ENCODE measurements around the gene NRXN3.

- no peak for TF ChIP-seq CTCF (IDR thresholded peaks at IDR 0.05)
- no peak for TF ChIP-seq POLR2A (IDR thresholded peaks at IDR 0.05)
Observed at GRCh38 chr14:78195431-78195830, 25.3 kb downstream of the NRXN3 start.

All from body of pancreas (tissue), 4 donors.